Thyroid gland (tissue), 4 donors: Measurements from ENCODE around the gene TMEM237.

Experiments used
- CTCF ChIP-seq, 6 experiments: fragments of 200-600 bp in 3 of 6; fragments of 450-650 bp in 3 of 6; sonication (generic) in 3 of 6; IDR thresholded peaks; one replicate each; pipeline ENCODE4 v1.5.1; 2016 to 2019; ENCODE audit warnings: antibody characterized with exemption in 6 of 6, mild to moderate bottlenecking in 2 of 6, inconsistent platforms in 1 of 6, moderate library complexity in 1 of 6
- POLR2A ChIP-seq, 2 donors: fragments of 450-650 bp; IDR thresholded peaks; one replicate each; pipeline ENCODE4 v1.6.1; 2017; ENCODE audit warnings: antibody characterized with exemption in 2 of 2, mild to moderate bottlenecking in 2 of 2, moderate library complexity in 1 of 2

GRCh38 chr2:201656740-201657139, 13.4 kb upstream of the TMEM237 start:
- TF ChIP-seq CTCF (IDR thresholded peaks at IDR 0.05) = no peak
- TF ChIP-seq POLR2A (IDR thresholded peaks at IDR 0.05) = no peak
